ENCODE measurements around the gene IFNA2.

The IFNA2 gene

DNA sequence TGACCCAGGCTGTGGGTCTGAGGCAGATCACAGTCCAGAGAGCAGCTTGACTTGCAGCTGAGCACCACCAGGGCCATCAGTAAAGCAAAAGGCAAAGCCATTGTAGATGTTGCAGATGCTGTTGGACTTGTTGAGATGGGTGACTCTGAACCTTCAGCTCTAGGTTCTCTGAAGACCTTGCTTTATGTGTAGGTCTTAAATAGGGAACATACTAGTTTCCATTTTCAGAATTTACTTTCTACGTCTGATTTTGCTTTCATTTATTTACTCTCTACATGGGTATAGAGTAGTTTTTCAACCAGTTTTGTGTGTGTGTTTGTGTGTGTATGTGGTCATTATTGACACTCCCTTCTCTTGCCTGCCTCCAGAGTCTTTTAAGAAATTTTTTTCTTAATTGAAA is 34.4 kb downstream of the IFNA2 start, which contains the start of gene IFNA6:
IFNA6 (minus strand) TSS at position 101 of the 400 bp plus-strand sequence; CDS start at position 101, 0 bp downstream.
- ChIA-PET CTCF (no interaction called here), POLR2A (ENCODE audit: low non-redundant PET) (no interaction called here)
- no peak within 1 kb of the TSS for H3K27ac ChIP-seq
- TF ChIP-seq, protein P1, sequence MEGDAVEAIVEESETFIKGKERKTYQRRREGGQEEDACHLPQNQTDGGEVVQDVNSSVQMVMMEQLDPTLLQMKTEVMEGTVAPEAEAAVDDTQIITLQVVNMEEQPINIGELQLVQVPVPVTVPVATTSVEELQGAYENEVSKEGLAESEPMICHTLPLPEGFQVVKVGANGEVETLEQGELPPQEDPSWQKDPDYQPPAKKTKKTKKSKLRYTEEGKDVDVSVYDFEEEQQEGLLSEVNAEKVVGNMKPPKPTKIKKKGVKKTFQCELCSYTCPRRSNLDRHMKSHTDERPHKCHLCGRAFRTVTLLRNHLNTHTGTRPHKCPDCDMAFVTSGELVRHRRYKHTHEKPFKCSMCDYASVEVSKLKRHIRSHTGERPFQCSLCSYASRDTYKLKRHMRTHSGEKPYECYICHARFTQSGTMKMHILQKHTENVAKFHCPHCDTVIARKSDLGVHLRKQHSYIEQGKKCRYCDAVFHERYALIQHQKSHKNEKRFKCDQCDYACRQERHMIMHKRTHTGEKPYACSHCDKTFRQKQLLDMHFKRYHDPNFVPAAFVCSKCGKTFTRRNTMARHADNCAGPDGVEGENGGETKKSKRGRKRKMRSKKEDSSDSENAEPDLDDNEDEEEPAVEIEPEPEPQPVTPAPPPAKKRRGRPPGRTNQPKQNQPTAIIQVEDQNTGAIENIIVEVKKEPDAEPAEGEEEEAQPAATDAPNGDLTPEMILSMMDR (conservative IDR thresholded peaks at IDR 0.05; ENCODE audit: low read depth), result no peak
- DNase-seq (ENCODE audit: low spot score), result no peak

DNA sequence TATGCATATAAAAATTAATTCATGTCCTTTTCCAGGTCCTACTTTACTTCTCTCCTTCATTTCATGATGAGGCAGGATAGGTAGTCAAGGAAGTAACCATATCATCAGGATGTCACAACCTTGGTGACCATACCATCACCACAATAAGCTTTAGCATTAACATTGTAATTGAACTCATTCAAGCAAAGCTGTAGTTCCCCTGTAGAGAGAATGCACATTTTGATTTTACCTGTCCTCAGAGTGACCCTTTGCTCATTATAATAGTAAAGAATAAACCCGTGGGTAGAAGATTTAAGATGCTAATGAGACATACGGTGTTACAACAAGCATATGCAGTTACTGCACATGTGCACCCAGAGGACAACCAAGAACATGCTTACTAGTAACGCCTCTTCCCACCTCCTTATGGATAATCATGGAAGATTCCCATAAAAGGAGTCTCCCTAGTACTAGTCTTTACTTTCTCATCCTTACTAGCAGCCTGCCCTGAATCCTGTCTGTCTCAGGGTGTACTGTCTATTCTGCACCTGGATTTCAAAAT is 36.7 kb downstream of the IFNA2 start:
- DNase-seq (ENCODE audit: low spot score), result no peak
- ChIA-PET CTCF (no interaction called here), POLR2A (ENCODE audit: low non-redundant PET) (no interaction called here)

DNA sequence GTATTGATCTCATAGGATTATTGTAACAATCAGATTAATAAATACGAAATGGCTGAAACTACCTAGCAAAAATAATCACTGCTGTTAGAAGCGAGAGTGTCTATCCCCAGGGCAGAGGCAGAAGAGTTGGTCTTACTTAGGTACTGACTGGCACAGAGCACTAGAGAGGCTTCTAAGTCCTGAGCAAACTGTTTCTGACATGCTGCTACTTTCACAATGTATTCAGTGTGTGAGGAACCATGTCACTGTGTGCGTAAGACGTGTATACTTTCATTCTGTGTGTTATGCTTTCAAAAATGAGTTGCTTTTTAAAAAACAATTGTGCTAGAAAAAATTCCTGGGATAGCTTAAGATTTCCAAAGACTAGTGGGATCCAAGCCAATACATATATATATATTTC is 44.5 kb downstream of the IFNA2 start:
- no peak for DNase-seq (ENCODE audit: low spot score)
- no peak overlapping the region for H3K27ac ChIP-seq
- TF ChIP-seq, protein P1 (conservative IDR thresholded peaks at IDR 0.05; ENCODE audit: low read depth), result no peak
- ChIA-PET CTCF (no interaction called here), POLR2A (ENCODE audit: low non-redundant PET) (no interaction called here)

More for the DNA sequence above, 36.7 kb downstream of the IFNA2 start:
- TF ChIP-seq, protein P1 (conservative IDR thresholded peaks at IDR 0.05; ENCODE audit: low read depth), result no peak
- H3K27ac ChIP-seq, result no peak overlapping the region

DNA sequence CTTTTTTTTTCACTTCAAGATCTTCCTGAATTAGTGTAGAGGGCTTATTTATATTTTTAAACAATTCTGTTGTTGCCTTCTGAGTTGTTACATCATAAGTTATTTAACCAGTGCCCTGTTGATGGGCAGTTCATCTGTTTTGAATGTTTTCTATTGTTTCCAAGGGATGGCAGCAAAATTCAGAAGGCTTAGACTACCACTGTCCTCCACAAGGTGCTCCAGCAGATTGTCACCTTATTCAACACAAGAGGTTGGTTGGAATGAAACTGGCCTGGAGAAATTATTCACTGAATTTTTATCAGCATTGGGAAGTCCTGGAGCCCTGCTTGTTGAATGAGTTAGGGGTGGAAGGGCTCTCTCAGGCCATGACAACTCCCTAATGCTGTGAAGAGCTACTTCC is 48.7 kb downstream of the IFNA2 start:
- TF ChIP-seq, protein P1 (conservative IDR thresholded peaks at IDR 0.05; ENCODE audit: low read depth), result no peak
- no peak for DNase-seq (ENCODE audit: low spot score)
- ChIA-PET CTCF (no interaction called here), POLR2A (ENCODE audit: low non-redundant PET) (no interaction called here)
- no peak overlapping the region for H3K27ac ChIP-seq

DNA sequence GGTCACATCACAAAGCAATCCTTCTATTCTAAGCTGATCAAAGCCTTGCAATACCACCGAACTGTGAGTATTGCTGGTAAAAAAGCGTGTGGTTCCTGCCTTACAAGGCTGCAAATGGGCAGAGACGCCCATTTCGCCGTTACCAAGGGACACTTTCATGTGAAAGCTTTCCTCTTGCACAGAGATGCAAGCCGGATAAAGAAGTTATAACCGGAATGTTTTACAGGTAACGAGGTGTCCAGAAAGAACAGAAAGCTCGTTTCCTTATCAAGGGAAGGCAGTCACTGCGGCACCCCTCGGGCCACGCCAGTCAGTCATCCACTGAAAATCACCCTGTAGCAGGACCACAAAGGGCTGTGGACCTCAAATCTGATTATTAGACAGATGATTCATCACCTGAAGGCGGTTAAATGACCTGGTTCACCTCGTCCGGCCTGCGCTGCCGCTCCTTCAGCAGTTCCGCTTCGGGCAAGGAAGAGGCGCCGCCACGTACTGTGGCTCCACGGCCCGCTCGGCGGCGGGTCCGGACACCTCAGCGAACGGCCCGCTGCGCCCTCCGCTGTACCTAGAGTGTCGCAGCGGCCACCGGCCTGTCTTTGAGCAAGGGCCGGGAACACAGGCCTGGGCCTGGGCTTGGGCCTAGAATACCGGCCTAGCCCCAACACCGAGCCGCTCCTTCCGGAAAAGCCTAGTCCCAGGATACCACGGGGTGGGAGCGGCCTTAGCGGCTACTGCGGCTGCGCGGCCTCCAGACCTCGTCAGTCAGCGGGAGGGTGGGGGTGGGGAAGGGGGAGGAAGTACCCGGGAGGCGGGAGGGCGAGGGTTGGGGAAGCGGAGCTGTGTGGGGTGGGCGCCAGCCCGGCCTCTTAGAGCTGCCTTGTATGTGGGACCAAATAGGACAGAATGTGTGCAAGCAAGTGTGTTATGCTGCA is 50.2 kb downstream of the IFNA2 start, which contains the start of gene KLHL9:
KLHL9 (minus strand) TSS at position 704 of the 932 bp plus-strand sequence; CDS start at position 159, 545 bp downstream.
- peak; percentile 98 for DNase-seq (ENCODE audit: low spot score)
- POLR2A ChIA-PET (ENCODE audit: low non-redundant PET), result interaction anchor here (0.6 kb wide), 1 partner anchor 144 kb away, joined by 3 read pairs; no protein-coding TSS in a partner anchor
- CTCF ChIA-PET, result interaction anchor here (0.6 to 1.5 kb wide), 2 partner anchors 35 to 374 kb away, joined by 4 to 5 read pairs; no protein-coding TSS in a partner anchor
- TF ChIP-seq, protein P1 (conservative IDR thresholded peaks at IDR 0.05; ENCODE audit: low read depth), result no peak
- peak within 1 kb of the TSS; percentile 92 for H3K27ac ChIP-seq

Data from RWPE1 (cell line).